GM18505 (cell line): ENCODE measurements around the gene ZKSCAN2.
A peak's percentile ranks its signal among the peaks of the same experiment; 100 is the strongest.

Source experiments
- ATAC-seq: cut with Tn5 transposase; IDR thresholded peaks from one replicate; pipeline ENCODE4 v1.9.1; 2021; ENCODE audit not compliant: unreplicated experiment
- POLR2A ChIP-seq: IDR thresholded peaks from 4 replicates; pipeline ENCODE4 v1.6.1; 2011; ENCODE audit warnings: borderline replicate concordance; ENCODE audit not compliant: insufficient read depth, insufficient read length; ENCODE audit errors: extremely low read depth

The ZKSCAN2 gene

DNA sequence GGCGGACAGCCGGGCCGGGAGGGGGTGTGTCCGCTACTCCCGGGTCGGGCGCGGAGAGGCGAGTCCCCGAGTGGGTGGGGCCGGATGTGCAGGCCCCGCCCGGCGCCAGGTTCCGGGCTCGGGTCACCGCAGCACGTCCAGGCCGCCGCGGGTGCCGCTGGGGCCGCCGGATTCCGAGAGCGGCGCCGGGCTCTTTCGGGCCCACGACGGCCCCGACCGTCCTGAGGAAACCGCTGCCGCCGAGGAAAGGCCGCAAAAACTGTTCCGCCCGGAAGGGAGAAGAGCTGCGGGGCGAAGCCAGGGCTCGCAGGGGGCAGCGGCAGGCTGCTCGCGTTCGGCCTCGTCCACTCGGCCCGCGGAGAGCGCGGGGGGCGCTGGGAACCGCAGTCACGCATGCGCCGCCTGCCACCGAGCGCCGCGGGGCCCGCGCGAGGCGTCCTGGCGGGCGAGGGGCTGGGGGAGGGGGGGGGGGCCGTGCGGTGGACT, at the start of gene ZKSCAN2:
Gene ZKSCAN2, minus strand, starts transcription at position 376 of the 486 bp plus-strand sequence. CDS start 718 bp downstream, outside the sequence.
- TF ChIP-seq POLR2A: peak; percentile 92
- peak; percentile 88 for ATAC-seq

DNA sequence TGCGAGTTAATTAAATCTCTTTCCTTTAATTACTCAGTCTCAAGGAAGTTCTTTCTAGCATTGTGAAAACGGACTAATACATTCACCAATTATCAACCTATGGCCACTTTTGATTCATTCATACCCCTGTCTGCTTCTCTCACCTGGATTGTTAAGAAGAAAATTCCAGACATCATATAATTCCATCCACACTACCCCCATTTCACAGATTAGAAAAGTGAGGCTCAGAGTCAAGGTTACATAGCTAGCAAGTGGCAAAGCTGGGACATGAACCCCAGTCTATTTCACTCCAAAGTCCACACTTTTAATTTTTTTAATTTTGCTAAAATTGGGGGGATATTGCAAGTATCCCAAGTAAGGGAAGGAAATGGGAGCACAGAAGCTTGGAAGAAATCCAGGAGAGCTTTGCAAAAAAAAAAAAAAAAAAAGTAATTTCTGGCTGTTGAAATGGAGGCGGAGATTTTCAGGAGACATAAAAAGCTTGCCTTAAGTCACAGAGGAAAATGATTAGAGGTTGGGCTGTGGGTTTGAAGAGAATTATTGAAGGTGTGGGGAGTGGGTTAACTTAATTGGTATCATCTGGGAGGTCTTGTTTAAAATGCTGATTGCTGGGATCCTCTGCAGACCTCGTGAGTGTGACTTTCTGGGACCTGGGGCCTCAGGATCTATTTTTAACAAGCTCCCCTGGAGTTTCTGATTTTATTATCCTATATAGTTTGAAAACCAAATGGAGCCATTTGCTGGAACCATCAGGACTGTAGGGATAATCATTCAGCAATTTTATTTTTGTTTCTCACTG, 42.3 kb upstream of the ZKSCAN2 start:
- no peak for ATAC-seq
- no peak for TF ChIP-seq POLR2A

DNA sequence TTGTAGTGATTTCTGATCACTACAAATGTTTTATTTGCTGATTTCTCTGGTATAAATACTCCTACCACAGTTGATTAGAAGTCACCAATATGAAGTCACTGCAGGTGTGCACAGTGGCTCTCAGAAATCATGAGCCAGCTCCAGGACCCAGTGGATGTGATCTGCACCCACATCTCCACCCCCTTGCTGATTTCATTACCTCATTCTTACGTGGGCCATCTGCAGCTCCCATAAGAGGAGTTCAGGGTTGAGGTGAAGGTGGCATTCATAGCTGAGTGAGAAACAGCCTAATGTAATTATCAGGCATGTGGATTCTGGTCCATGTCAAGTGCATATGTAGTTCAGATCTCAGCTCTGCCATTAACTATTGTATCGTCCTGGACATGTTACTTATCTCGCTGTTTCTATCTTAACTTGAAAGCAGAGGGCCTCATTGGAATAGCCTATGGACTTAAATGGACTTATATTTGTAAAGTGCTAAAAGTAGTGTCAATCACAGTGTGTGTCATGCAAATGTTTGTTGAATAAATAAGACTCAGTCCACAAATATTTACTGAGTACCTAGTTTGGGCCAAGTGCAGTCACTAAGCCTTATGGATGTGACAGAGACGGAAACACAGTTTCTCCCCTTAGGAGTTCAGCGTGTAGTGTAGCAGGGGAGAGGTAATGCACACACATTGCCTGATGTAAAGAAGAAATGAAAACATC, 40.7 kb upstream of the ZKSCAN2 start:
- TF ChIP-seq POLR2A: no peak
- no peak for ATAC-seq

DNA sequence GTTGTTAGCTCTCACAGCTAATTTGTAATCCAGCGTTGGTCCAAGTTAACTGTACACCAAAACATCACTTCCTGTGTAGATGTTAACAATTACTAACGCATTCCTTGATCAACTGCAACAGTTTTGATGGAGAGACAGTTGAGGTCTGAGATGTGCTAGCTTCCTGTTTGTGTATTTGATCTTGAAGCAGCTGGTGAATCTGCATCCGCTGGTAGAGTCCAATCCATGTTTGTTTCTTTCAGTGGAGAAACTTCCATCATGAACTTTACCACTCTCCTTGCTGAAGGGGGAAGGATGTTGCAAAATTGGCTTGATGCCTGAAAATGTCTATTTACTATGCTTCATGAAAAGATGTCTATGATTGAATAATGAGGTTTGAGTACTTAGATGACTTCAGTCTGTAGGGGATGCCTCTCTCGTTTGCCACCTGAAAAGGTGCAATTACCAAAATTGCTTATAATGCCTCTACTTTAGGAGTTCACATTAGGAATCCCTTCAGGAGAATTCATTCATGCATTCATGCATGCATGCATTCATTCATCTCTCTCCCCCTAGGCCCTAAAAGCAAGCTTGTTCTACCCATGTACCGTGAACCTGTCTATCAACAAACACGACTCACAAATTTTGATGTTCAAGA, 39.6 kb upstream of the ZKSCAN2 start:
- no peak for ATAC-seq
- TF ChIP-seq POLR2A: no peak

DNA sequence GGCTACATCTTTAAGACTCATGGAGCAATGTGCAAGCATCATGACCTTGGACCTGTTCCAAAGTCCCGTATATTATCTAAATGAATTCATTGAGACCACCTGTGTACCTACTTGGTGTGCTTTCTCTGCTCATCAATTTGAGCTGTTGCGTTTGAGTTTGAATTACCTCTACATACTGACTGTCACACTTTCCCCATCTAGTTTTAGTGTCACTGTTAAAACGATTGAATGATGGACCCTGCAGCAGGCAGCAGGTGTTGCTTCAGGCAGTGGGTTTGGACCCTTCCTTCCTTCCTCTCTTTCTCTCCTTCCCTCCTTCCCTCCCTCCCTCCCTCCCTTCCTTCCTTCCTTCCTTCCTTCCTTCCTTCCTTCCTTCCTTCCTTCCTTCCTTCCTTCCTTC, 33.9 kb upstream of the ZKSCAN2 start:
- TF ChIP-seq POLR2A: no peak
- no peak for ATAC-seq

DNA sequence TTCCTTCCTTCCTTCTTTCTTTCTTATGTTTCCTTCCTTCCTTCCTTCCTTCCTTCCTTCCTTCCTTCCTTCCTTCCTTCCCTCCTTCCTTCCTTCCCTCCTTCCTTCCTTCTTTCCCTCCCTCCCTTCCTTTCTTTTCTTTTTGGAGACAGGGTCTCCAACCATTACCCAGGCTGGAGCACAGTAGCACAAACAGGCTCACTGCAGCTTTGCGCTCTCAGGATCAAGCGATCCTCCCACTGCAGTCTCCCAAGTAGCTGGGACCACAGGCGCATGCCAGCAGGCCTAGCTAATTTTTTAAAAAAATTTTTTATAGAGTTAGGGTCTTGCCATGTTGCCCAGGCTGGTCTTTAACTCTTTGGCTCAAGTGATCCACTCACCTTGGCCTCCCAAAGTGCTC, 31.8 kb upstream of the ZKSCAN2 start:
- ATAC-seq: no peak
- TF ChIP-seq POLR2A: no peak

DNA sequence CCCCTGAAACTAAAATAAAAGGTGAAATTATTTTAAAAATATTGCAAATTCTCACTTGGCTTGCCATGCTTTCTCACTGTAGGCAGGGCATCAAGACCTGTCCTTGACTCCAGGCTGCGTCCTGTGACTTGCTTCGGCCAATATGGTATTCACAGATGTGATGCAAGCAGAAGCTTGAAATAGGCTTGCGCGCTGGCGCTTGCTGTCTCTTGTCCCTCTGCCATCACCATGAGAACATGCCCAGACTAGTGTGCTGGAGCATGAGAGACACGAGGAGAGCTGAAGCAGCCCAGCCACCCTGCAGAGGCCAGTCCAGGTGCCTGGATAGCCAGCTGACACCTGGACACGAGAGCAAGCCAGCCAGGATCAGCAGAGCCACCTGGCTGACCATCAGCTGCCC, 21.8 kb upstream of the ZKSCAN2 start:
- no peak for TF ChIP-seq POLR2A
- ATAC-seq: no peak

DNA sequence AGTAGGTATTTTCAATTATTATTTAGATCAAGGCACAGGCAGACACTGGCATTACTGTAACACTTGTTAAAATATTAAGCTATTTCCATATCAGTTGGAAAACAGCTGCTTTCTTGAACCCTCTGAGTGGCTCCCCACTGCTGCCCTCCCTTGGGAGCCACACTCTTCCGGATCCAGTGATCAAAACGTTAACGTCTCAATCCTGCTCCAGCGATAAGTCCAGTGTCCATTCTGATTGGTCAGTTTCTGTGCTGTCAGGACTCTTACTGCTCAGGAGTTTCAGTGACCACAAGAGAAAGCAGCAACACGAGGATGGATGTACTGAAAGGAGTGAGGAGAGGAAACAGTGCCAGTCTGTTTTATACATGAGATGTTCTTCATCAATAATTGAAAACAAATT, 13.8 kb upstream of the ZKSCAN2 start:
- TF ChIP-seq POLR2A: no peak
- ATAC-seq: no peak

DNA sequence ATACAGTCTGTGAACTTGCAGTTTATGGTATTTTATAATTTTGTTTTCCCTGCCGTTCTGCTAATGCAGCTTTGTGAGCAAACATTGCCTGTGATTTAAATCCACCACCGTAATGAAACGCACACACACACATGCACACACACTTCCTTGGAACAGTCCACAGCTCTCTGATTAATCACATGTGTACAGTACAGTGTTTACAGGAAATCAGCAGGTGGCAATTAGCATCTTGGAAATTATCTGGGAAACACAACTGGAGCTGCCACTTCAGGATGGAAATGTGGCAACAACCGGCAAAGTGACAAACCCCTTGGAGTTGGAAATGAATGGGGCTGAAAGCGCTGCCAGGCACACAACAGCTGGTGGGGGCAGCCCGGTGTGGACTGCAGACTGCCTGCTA, 12.9 kb upstream of the ZKSCAN2 start:
- no peak for ATAC-seq
- TF ChIP-seq POLR2A: no peak

DNA sequence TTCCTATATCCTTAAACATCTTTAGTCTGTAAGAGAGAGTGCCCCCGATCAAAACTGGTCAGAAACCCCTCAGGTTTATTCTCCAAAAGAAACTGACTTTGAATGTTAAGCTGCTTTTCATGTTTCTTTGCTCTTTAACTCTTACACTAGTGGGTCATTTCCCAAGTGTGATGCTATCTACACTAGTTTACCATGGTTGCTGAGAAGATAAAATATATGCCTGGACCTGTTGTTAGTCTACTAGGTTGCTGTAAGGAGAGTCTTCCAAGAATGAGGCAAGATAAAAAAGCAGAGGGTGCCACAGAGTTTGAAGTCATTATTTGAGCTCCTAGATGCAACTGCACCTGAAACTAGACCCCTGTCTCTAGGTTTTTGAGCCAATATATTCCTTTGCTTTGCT, 12.2 kb upstream of the ZKSCAN2 start:
- no peak for TF ChIP-seq POLR2A

DNA sequence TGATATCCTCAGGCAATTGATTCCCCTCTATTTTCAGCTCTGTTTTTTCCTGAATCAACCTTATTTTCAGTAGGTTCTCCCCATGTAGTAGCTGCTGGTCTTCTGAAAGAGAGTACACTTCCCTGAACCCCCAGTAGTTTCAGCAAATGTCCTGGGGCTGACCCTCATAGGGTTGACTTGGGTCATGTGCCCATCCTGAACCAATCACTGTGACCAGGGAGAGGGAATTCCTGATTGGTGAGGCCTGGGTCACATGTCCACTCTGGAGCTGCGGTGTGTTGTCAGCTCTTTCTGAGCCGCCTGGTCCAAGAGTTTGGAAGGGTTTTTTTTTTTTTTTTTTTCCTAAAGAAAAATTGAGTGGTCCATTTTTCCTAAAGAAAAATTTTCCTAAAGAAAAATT, 8.3 kb upstream of the ZKSCAN2 start:
- TF ChIP-seq POLR2A: no peak

More for the DNA sequence above, 12.2 kb upstream of the ZKSCAN2 start:
- ATAC-seq: no peak

DNA sequence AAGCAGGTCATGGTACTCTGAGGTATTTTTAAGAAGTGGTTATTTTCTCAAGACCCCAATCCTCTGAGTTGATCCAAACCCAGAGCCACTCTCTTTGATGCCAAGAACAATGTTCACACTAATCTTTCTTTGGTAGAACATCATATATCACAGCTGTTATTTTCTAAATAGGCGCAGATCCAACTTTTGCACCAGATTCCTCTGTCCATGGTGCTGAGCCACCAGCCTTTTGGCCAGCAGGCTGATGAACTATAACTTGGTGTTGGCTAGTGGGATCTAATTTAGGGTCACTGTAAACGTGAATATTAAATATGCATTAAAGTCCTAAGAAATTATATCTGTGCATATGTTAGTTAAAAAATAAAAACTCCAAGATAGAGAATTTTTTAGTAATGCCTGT, 7.0 kb upstream of the ZKSCAN2 start:
- TF ChIP-seq POLR2A: no peak
- ATAC-seq: no peak

More for the DNA sequence above, 8.3 kb upstream of the ZKSCAN2 start:
- ATAC-seq: no peak

DNA sequence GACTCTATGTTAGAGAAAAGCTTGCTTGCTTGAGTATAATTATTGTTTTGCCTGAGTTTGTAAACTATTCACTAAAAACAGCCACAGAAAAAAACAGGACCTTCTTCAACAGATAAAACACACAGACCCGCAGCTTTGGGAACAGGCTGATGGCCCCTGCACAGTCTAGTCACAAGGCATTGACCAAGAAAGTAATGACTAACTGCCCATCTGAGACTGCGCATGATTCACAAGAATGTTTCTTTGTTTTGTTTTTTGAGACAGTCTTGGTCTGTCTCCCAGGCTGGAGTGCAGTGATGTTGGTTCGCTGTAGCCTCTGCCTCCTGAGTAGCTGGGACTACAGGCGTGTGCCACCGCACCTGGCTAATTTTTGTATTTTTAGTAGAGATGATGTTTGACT, 2.8 kb upstream of the ZKSCAN2 start:
- TF ChIP-seq POLR2A: no peak
- ATAC-seq: no peak

DNA sequence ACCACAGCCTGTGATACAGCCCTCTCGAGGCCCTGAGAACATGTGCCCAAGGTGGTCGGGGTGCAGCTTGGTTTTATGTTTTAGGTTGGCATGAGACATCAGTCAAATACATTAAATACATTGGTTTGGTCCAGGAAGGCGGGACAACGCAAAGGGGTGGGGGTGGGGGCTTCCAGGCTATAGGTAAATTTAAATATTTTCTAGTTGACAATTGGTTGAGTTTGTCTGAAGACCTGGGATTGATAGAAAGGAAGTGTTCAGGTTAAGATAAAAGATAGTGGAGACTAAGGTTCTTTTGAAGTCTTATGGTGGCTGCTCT, 1.2 kb upstream of the ZKSCAN2 start:
- no peak for ATAC-seq
- no peak for TF ChIP-seq POLR2A

DNA sequence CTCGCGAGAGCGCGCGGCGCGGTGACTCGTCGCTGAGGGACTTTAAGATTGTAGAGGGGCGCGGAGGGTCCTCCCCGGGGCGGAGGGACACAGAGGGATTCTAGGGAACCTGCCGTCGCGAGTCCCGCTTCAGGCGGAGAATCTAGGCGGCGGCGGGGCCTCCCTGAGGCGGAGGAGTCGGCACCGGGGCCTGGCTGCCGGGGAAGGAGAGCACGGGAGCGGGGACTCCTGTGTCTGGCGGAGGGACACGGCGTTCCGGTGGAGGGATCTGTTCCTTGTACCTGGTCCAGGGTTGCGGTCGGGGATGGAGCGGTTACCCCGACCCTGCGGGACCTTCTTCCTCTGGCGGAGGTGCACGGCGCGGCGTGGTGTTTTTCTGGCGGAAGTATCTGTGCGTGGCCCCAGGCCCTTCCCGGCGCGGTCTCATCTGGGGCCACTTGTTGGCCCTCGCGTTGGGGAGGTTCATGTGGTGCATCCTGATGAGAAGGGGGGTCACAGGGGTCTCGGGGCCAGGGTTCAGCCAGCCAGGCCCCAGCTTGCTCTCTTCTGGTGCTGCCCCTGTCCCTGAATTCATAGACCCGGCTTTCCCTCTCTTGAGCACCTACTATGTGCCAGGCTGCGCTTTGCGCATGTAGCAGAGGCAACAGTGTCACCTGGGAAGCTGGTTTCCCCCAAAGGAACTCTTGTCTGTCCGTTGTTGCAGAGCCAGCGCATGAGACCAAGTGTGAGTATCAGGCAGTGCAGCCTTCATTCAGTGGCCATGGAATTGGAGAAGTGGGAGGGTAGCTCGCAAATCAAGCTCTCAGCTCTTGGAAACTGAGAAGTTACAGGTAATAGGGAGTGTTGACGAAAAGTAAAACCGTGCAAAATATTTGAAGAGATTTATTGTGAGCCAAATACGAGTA, 563 bp upstream of the ZKSCAN2 start:
- peak; percentile 44 for ATAC-seq
- peak; percentile 82 for TF ChIP-seq POLR2A
